ENCODE measurements around the gene IRX6.

The IRX6 gene

DNA sequence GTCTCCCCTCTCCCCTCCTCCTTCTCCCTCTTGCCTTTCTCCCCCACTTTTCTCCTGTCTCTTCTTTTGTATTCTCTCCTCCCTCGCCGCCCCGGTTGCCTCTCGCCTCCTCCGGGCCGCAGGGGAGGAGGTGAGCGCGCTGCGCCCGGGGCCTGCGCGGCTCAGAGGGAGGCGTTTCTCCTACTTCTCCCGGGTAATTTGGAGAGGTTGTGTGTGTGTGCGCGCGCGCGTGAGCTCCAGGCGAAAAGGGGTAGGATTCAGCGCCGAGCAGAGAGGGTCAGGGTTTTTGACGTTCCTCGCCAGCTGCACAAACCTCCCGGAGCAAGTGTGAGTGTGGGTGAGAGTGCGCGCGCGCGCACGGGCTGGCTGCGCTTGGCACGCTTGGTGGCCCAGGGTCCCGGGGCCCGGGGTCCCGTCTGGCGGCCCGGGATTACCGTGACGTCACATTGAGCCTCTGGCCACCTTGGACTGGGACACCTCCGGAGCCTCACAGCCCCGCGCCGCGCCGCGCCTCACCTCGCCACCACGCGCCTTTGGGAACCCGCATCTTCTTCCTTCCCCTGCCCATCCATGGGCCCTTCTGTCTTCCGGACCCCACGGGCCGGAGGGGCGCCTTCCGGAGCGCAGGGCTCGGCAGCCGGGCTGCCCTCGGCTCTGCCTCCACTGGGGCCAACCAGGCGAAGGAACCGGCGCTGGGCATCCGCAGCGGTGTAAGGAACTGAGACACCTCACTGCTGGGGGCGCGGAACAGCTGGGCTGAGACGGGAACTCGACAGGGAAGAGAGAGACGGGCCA lies 479 bp downstream of the IRX6 start:
- FAIRE-seq = no peak

DNA sequence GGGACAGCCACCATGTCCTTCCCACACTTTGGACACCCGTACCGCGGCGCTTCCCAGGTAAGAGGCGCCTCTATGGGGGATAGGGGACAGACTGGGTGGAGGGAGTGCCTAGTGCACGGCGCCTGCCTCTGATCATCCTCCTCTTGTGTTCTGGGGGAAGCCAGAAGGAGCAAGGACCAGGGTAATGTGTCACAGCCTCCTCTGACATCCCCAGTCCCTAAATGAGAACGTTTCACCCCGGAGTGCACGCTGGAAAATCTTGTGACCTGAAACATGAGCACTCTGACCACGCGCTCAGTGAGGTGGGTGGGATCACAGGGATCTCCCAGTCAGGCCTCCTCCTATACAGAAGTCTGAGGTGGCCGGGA lies 1.1 kb downstream of the IRX6 start:
- no peak for FAIRE-seq

DNA sequence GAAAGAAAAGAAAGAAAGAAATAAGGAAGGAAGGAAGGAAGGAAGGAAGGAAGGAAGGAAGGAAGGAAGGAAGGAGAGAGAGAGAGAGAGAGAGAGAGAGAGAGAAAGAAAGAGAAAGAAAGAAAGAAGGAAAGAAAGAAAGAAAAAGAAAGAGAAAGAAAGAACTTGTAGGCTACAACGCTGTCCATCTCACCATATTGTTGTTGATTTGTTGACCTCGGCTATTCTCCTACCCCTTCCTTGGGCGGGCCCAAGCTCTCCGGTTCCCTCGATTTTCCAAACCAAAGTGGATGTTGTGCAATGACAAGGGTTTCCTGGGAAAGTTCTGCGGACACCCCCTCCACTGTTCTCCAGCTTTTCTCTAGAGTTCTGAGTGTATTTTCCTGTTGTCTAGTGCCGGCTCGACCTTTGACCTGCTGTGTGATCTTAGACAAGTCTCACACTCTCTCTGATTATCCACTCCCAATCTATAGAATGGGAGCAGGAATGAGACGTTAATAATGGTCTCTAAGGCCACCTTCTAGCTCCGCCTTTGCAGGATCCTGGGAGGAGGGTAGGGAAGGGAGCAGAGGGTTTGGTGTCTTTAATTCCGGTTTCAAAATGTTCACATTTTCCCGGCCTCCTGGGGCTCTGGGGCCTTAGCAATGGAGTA lies 1.6 kb downstream of the IRX6 start:
- no peak for FAIRE-seq

DNA sequence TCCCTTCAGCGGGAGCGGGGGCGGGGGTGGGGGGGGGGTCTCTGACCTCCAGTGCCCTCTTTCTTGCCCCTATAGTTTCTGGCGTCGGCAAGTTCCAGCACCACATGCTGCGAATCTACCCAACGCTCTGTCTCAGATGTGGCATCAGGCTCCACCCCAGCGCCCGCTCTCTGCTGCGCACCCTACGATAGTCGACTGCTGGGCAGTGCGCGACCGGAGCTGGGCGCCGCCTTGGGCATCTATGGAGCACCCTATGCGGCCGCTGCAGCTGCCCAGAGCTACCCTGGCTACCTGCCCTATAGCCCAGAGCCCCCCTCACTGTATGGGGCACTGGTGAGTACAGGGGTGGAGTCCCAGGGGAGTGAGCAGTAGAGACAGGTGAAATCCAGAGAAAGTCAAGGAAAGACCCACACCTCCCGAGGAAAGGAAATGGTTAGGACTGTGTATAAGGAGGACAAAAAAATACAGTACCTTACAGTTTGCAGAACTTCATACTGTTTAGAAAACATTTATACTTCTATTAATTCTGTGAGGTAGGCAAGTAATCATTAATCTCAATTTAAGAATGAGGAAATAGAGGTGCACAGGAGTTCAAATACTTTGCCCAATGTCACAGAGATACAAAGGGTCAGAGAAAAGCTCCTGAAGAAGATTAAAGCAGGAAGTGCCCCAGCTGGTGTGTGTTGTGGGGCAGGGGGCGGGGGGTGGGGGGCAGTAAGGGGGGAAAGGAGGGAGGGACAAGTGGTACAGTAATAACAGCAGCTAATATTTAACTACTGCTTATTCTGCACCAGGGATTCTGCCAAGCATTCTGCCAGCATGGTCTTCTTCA lies 2.5 kb downstream of the IRX6 start:
- no peak for FAIRE-seq

DNA sequence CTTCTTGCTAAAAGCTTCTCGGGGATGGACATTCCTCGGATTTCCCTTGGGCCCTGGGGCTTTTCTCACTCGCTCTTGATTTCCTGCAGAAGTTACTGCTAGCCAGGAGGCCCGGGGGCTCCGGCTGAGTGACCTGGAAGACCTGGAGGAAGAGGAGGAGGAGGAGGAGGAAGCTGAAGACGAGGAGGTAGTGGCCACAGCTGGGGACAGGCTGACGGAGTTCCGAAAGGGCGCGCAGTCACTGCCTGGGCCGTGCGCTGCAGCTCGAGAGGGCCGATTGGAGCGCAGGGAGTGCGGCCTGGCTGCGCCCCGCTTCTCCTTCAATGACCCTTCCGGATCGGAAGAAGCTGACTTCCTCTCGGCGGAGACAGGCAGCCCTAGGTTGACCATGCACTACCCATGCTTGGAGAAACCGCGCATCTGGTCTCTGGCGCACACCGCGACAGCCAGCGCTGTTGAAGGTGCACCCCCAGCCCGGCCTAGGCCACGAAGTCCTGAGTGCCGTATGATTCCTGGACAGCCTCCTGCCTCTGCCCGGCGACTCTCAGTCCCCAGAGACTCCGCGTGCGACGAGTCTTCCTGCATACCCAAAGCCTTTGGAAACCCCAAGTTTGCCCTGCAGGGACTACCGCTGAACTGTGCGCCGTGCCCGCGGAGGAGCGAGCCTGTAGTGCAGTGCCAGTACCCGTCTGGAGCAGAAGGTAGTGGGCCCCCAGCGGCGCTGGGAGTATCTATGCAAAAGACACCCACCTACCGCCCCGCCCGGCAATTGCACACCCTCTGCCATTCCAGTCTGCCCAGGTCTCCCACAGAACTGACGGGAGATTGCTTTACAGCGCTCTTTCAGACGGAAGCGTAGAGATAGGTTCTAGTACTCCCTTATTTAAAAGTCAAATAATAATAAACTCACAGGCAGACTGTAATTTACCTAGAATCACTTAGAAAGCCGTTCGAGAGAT lies 4.9 kb downstream of the IRX6 start:
- no peak for FAIRE-seq

DNA sequence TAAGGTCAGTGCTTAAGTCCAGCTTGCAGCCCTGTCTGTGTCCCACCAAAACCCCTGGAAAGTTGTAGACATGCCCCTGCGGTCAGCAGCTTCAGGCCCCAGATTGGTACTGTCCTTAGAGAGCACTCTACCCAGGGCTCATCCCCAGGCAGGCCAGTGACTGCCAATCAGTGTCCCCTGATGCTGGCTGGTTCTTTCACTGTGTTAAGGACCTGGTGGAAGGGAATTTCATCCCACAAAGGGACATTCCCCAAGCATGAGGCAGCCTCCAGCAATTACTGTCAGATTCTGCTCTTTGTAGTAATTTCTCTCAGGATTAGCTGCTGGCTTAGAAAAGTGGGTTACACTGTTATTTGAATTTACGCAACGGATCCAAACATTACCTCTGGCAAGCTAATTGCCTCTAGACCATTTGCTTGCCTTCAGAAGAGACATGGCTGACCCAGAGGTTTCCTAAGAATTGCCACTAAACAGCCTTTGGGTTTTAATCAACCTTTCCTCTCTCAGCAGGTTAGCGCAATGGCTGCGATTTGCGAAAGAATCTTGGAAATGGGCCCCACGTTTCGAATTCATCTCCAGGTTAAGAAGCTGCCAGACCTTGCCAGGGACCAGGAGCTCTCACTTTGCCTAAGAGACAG lies 5.9 kb downstream of the IRX6 start:
- FAIRE-seq = no peak

DNA sequence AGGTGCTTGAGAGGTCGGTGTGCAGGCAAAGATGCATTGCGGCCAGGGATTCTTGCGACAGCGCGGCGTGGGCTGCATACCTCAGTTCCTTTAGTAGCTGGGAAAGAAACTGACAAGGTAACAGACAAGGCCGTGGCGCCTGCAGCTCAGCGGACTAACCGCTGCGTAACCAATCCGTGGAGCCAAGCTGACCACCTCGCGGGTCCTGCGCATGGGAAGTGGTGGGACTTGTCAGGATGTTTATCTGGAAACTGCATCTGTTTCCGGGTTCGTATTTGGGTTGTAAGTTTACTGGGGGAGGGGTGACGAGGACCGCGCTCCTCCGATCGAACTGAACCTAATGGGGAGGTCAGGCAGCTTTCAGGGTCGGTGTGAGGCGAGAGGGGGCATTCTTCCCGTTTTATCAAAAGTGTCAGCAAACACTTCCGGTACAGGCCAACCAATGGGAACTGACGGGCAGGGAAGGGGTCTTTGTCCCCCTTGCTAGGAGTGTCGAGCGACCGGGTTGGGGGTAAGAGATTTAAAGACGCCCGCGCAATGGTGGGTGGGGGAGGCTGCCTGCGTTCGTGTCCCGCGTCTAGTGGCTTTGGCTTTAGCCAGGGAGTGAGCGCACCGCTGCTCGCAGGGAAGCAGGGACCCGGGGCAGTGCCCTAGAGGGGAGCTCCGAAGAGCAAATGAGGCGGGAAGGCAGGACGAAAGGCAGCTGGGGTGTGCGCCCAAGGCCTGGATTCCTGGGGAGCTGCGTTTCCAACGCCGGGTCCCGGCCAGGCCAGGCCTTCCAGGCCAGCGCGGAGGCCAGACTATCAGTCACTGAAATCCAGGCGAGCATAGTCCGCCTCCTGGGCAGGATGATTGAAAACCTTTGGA lies 7.0 kb downstream of the IRX6 start:
- no peak for FAIRE-seq

DNA sequence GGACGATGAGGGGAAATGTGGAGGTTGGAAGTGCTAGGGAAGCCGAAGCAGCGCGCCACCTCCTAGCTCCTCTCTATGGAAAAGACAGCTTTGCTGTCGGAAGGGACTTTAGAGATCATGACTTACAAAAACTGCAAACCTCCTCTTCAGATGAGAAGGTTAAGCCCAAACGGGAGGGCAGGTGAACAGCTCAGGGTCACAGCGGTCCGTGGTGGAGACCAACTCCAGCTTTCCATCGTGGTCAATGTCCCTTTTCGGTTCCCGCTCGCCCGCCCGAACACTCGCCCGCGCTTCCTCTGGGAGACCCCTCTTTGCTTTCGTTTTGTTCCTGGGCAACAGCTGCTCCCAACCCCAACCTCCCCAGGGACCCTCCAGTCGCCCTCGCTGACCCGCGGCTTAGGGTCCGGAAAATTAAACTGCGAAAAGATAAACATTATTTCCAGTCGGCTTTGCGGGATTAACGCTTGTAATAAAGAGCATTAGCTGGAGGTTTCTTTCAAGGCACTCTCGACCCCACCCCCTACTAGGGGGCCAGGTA lies 7.7 kb downstream of the IRX6 start:
- FAIRE-seq = no peak

DNA sequence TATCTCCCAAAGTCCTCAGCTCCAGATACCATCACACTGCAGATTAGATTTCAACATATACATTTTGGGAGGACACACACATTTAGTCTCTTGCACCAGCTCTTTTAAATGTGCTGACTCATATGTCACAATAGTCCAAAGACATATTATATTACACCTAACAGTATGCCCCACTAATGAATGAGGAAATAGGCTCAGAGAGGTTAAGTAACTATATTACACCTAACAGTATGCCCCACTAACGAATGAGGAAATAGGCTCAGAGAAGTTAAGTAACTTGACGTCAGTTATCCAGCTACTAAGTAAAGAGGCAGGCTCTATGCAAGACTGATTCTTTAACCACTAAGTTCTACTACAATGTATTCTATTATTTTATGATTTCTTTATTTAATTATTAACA lies 9.7 kb downstream of the IRX6 start:
- FAIRE-seq = no peak

DNA sequence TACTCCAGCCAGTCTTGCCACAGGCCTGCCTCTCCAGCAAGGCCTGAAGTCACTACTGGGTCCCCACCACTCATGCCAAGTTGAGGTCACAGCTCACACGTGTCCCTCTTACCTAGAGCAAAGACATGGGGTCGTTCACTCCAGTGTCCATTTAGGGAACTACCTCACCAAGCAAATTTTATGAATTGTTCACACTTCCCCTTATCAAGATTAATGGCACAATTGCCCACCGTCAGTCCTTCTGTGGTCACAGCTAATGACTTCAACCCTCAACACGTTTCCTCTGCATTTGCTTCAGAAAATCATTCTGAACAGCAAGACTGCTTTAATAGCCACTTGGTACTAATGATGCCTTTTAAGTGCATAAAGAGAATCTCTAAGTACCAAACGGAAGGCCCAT lies 14.6 kb downstream of the IRX6 start:
- no peak for FAIRE-seq

DNA sequence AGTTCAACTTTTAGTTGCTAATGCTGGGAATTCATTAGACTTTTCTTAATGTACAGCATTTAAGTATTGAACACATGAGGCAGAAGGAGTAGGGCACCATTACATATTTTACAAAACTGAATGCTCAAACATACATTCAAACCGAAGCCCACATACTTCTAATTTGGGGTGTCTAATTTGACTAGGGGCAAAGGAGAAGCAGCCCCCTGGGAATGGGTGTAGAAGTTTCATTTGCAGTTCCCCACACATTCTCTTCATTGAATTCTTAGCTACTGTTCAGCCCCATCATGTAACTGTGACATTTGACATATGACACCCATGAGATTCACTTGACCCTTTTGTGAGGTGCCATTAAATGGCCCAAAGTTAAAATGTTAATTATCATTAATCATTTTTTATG lies 16.4 kb downstream of the IRX6 start:
- FAIRE-seq = no peak

DNA sequence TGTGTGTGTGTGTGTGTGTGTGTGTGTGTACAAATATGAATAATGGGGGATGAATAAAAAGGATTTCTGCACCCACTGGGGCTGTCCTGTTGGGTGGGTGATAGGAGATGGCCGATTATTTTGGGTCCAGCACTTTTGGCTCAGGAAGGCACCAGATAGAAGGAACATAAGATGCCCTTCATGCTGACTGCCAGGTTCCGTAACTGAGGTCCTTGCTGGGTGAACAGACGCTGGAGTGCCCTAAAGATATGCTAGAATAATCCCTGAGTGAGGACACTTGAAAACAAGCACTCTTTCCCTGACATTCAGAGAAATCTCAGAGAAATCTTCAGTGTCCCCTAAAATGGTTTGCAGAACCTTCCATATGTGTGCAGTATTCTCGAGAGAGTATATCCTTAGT lies 17.7 kb downstream of the IRX6 start:
- no peak for FAIRE-seq

DNA sequence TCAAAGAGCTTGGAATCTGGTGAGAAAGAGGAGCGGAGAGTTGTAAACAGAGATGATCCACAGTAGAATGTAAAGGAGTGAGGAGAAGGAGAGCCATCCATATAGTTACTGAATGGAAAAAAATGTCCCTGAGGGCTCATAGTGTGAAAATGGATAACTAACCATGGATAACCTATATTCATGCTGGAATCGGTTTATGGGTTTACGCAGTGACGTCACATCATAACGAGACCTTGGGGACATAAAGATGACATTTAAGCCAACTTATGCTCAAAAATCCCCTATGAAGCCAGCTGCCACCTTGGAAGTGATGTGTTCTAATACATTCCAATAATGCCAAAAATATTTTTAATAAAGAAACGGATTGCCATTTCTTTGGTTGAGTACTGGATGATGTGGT lies 22.5 kb downstream of the IRX6 start:
- no peak for FAIRE-seq

DNA sequence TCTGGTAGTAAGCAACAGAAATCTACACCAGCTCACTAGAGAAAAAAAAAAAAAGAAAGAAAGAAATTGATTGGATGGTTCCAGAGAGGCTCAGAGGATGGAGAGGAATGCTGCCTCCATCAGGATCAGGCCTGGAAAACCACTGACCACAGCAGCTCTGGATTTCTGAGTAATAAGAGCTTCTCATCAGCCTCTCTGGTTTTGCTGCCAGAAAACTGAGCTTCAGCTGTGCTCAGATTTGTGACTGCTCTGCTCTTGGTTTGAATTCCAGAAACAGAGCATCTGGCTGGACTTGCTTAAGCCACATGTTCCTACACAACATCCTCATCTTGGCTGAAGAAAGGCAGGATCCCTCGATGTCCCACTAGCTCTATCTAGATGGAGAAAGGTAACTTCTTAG lies 25.9 kb downstream of the IRX6 start:
- no peak for FAIRE-seq

DNA sequence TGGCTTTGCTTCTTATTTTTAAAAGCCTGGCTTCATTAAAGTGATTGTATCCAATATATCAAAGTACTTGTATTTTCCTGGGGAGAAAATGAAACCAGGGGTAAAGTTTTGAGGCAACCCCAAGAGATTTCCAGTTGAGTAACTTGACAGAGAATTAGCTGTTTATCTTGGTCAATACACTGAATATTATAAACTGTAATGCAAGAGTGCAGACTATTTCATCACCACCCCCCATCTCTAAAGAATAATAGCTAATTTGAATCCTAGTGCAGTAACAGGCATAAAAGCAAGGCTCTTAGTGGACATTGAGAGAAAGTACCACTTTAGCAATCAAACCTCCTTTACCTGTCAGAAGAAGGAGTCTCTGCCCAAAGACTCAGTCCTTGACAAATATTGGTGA lies 27.0 kb downstream of the IRX6 start:
- no peak for FAIRE-seq

DNA sequence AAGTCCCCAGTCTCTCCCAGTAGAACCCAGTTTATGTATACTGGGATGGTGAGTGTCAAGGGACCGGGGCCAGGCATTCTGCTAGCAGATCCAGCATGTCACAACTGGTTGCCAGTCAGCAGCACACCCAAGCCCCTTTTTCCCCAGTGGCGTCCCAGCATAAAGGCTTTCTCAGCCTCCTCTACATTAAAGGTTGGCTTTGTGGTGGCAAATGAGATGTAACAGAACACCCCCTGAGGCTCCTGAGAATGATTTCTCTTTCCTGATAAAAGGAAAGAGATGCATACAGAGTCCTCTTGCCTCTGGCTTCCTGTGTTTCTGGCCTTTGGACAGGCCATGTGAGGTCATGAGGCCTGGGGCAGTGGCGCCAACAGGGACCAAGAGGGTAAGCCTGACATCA lies 27.9 kb downstream of the IRX6 start:
- no peak for FAIRE-seq

DNA sequence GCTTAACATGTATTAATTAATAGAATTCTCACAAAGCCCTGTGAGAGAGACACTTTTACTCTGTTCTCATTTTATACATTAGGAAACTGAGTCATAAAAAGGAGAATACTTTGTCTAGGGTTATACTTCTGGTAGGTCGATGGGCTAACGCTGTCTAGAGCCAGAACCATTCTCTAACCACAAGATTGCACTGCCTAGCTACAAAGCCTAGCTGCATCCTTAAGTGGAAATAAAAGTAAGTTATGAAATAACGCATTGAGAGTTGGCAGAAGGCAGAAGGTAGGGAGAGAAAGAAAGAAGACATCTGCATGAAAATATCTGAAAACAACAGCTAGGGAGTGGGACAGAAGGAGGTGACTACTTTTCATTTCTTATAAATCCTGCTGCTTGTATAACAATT lies 33.2 kb downstream of the IRX6 start:
- no peak for FAIRE-seq

DNA sequence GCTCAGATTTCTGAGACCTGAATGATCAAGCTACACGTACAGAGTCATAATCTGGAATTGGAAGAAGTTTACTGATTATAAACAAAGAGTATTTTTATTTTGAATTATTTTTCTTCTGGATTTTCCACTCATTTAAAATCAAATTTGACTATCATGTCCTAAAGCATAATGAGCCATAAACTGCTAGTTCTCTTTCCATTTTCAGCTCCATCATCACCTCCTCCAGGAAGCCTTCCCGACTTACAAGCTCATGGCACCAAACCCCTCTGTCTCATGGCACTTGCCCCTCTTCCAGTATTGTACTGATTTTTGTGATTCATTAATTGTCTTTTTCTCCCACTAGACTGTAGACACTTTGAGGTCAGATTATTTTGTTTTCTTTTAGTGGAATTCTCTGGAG lies 35.9 kb downstream of the IRX6 start:
- FAIRE-seq = no peak

DNA sequence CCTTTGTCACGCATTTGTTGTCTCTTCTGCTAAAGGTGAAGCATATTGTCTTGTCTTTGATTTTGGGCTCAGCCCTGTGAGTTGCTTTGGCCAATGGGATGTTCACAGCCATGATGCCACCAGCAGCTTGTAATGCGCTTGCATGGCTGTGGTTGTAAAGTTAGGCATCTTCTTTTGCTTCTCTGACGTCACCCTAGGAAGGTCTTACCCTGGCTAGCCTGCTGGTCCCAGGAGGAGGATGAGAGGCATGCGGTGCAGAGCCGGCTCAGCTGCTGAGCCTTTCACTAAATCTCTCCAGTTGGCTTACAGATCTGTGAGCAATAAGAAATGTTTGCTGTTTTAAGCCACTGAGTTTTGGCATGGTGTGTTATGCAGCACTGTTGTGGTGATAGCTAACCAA lies 40.8 kb downstream of the IRX6 start:
- FAIRE-seq = no peak

DNA sequence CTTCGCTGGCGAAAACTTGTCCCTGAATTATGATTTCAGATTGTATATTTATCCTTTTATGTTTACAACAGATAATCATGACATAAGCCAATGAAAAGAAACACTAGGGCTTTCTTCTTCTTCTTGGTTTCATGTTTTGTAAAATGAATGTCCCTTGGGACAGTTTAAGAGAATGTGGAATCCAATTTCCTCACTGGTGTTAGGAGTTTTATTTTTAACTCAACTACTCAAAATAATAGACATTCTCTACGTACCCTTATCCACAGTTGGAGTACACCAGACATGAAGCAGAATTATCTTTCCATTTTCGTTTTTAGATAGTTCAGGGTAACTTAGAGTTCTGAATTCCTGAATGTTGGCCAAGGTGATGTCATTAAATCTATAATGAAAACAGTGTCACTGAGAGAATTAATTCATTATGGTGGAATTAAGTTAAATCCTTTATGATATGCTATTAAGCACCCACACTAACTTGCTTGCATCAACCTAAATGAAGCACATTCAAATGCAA lies 43.4 kb downstream of the IRX6 start:
- no peak for FAIRE-seq
